SK-N-MC (cell line): ENCODE results near the gene DNAH9.

Experiments
- EZH2 ChIP-seq: fragments of 200-600 bp; sonication (generic); IDR thresholded peaks from one replicate; pipeline ENCODE4 v1.6.1; 2017; ENCODE audit warnings: antibody characterized with exemption
- POLR2AphosphoS5 ChIP-seq: IDR thresholded peaks from 2 replicates; pipeline ENCODE4 v1.6.1; 2012; ENCODE audit warnings: mild to moderate bottlenecking, low read depth, low read length, borderline replicate concordance

GRCh38 chr17:11779892-11780291, 181.6 kb downstream of the DNAH9 start:
- TF ChIP-seq EZH2 (no peak), POLR2AphosphoS5 (no peak)
